HL-60 (cell line): ENCODE results near the gene PNCK.

Source experiments
- POLR2AphosphoS5 ChIP-seq: IDR thresholded peaks from 2 replicates; pipeline ENCODE4 v1.6.1; 2012; ENCODE audit warnings: low read depth
- TF ChIP-seq, protein P1 (sequence below): IDR thresholded peaks from one replicate; pipeline ENCODE4 v1.5.1; 2011; ENCODE audit warnings: low read length, control low read depth, inconsistent platforms; ENCODE audit not compliant: insufficient read depth
- TF ChIP-seq, protein P2 (sequence below): IDR thresholded peaks from 2 replicates; pipeline ENCODE4 v1.6.1; 2012; ENCODE audit warnings: low read depth; ENCODE audit not compliant: insufficient replicate concordance

DNA sequence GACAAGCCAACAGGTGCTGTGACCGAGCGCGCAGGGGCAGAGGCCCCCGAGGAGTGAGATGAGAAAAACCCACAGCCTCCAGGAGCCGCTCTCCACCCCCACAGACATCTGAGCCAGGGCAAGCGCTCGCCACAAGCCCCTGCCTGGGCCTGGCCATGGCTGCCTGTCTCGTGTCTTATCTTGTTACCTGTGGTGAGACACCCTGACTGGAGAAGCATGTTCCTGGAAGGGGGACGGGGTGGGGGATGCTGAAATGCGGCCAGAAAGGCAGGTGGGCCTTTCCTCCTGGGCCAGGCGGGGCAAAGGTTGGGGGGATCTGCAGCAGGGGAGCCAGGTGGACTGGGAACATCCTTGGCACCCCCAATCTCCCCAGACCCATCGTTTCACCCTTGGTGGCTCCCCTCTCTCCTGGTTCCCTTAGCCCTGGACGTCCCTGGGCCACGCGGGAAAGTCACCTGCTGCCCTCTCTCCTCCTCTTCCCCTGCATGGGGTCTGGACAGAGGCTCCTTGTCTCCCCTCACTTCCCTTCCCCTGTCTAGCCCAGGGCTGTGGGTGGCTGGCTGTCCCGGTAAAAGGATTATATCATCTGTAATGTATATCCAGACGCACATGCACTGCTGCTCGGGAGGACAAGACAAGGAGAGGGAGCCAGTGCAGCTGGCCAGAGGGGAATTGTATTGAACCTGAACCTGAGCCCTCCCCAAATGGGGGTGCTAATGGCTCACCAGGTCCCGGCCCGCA is 35.0 kb downstream of the PNCK start:
- TF ChIP-seq POLR2AphosphoS5, result no peak
- TF ChIP-seq, protein P1, sequence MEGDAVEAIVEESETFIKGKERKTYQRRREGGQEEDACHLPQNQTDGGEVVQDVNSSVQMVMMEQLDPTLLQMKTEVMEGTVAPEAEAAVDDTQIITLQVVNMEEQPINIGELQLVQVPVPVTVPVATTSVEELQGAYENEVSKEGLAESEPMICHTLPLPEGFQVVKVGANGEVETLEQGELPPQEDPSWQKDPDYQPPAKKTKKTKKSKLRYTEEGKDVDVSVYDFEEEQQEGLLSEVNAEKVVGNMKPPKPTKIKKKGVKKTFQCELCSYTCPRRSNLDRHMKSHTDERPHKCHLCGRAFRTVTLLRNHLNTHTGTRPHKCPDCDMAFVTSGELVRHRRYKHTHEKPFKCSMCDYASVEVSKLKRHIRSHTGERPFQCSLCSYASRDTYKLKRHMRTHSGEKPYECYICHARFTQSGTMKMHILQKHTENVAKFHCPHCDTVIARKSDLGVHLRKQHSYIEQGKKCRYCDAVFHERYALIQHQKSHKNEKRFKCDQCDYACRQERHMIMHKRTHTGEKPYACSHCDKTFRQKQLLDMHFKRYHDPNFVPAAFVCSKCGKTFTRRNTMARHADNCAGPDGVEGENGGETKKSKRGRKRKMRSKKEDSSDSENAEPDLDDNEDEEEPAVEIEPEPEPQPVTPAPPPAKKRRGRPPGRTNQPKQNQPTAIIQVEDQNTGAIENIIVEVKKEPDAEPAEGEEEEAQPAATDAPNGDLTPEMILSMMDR, result no peak
- TF ChIP-seq, protein P2, sequence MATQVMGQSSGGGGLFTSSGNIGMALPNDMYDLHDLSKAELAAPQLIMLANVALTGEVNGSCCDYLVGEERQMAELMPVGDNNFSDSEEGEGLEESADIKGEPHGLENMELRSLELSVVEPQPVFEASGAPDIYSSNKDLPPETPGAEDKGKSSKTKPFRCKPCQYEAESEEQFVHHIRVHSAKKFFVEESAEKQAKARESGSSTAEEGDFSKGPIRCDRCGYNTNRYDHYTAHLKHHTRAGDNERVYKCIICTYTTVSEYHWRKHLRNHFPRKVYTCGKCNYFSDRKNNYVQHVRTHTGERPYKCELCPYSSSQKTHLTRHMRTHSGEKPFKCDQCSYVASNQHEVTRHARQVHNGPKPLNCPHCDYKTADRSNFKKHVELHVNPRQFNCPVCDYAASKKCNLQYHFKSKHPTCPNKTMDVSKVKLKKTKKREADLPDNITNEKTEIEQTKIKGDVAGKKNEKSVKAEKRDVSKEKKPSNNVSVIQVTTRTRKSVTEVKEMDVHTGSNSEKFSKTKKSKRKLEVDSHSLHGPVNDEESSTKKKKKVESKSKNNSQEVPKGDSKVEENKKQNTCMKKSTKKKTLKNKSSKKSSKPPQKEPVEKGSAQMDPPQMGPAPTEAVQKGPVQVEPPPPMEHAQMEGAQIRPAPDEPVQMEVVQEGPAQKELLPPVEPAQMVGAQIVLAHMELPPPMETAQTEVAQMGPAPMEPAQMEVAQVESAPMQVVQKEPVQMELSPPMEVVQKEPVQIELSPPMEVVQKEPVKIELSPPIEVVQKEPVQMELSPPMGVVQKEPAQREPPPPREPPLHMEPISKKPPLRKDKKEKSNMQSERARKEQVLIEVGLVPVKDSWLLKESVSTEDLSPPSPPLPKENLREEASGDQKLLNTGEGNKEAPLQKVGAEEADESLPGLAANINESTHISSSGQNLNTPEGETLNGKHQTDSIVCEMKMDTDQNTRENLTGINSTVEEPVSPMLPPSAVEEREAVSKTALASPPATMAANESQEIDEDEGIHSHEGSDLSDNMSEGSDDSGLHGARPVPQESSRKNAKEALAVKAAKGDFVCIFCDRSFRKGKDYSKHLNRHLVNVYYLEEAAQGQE, result no peak
